Fibroblast of pulmonary artery (primary cell): ENCODE results near the gene SLC25A34.

Source experiments
- DNase-seq: peaks from one replicate; pipeline ENCODE4 v3.0.0-alpha.2; 2010; ENCODE audit warnings: low read depth
- H3K4me3 ChIP-seq: replicated peaks from 2 replicates; pipeline ENCODE4 v1.5.1; 2011; ENCODE audit warnings: low read depth, mild to moderate bottlenecking, control low read depth, low read length, moderate library complexity
- TF ChIP-seq, protein P1 (sequence below): IDR thresholded peaks from 2 replicates; pipeline ENCODE4 v1.5.1; 2011; ENCODE audit warnings: mild to moderate bottlenecking, control low read depth, low read length, inconsistent platforms; ENCODE audit errors: missing control alignments

Gene SLC25A34

GRCh38 chr1:15732686-15733081 lies 3.4 kb upstream of the SLC25A34 start:
- TF ChIP-seq, protein P1, sequence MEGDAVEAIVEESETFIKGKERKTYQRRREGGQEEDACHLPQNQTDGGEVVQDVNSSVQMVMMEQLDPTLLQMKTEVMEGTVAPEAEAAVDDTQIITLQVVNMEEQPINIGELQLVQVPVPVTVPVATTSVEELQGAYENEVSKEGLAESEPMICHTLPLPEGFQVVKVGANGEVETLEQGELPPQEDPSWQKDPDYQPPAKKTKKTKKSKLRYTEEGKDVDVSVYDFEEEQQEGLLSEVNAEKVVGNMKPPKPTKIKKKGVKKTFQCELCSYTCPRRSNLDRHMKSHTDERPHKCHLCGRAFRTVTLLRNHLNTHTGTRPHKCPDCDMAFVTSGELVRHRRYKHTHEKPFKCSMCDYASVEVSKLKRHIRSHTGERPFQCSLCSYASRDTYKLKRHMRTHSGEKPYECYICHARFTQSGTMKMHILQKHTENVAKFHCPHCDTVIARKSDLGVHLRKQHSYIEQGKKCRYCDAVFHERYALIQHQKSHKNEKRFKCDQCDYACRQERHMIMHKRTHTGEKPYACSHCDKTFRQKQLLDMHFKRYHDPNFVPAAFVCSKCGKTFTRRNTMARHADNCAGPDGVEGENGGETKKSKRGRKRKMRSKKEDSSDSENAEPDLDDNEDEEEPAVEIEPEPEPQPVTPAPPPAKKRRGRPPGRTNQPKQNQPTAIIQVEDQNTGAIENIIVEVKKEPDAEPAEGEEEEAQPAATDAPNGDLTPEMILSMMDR = no peak
- DNase-seq = no peak
- H3K4me3 ChIP-seq = no peak overlapping the region

DNA sequence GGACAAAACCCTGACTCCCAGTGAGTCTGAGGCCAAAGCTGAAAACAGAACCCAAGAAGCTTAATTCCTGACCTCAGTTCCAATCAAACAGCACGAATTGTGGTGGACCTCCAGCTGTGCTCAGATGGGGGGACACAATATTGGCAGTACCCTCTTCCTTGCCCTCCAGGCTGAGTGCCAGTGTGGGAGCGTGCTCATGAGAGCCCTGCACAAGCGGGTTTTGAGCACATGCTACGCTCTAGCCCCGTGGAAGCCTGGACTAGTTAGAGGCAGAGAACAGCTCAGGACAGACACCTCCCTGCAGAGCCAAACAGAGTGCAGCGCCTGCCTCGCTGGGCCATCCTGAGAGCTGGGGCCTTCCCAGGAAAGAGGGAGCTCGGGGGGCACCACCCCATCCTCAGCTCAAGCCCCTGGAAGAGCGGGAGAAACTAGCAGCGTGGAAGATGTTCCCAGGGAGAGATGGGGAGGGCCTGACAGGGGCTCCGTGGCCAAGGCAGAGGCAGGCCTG lies 2.8 kb upstream of the SLC25A34 start:
- DNase-seq = no peak
- TF ChIP-seq, protein P1 = no peak
- no peak overlapping the region for H3K4me3 ChIP-seq

GRCh38 chr1:15733726-15734226 lies 2.3 kb upstream of the SLC25A34 start:
- no peak for DNase-seq

GRCh38 chr1:15734296-15734695 lies 1.8 kb upstream of the SLC25A34 start:
- DNase-seq = no peak
- TF ChIP-seq, protein P1 = no peak

More at GRCh38 chr1:15733726-15734226, 2.3 kb upstream of the SLC25A34 start:
- TF ChIP-seq, protein P1 = no peak
- no peak overlapping the region for H3K4me3 ChIP-seq

DNA sequence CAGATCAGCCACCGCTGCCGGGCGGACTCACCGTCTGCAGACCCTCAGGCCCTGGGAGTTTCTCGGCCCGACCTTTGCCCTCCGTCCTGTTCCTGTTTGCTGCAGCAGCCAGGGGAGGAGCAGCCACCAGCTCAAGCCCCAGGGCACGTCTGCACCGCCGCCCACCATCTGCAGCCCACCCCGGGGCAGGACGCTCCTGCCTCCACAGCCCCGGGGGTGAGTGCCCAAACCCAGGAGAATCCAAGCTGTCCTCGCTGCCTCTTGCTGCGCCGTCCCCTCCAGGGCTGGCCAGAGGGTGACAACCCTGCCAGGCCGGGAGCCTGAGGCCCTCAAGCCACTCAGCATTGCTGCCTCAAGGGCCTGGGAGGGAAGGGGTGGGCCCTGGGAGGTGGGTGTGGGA lies 1.2 kb upstream of the SLC25A34 start:
- TF ChIP-seq, protein P1 = no peak
- no peak for DNase-seq
- H3K4me3 ChIP-seq = no peak overlapping the region

More at GRCh38 chr1:15734296-15734695, 1.8 kb upstream of the SLC25A34 start:
- no peak overlapping the region for H3K4me3 ChIP-seq

GRCh38 chr1:15735304-15736037 lies 587 bp upstream of the SLC25A34 start:
- TF ChIP-seq, protein P1 = no peak
- no peak overlapping the region for H3K4me3 ChIP-seq
- no peak for DNase-seq
